HG02610 (cell line): ENCODE data around the gene ATN1.

Experiments
- ATAC-seq: cut with Tn5 transposase; IDR thresholded peaks from one replicate; pipeline ENCODE4 v1.9.1; 2021; ENCODE audit warnings: mild to moderate bottlenecking, moderate library complexity; ENCODE audit not compliant: unreplicated experiment

The ATN1 gene

GRCh38 chr12:6974180-6974579, 46.4 kb downstream of the ATN1 start:
- ATAC-seq: no peak

GRCh38 chr12:6975297-6976032, 47.7 kb downstream of the ATN1 start:
- ATAC-seq: no peak

DNA sequence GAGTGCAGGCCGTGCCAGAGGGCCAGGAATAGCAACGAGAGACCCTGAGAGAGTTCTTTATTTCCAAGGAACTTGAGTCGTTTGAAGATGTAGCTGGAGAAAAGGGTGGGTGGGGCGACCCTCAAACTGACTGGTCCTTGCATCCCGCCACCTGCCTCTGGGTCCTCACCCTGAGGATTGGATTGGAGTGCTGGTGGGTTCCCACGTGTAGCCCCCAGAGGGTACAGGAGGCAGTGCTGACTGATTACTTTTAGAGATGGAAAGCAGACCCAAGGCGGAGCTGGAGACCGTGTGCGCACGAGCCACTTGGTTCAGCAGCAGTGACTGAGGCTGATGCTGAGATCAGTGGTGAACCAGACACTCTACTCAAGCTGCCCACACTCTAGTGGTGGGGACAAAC, 49.9 kb downstream of the ATN1 start:
- no peak for ATAC-seq

GRCh38 chr12:6978188-6978587, 50.4 kb downstream of the ATN1 start:
- ATAC-seq: no peak

- no peak for ATAC-seq
Observed at GRCh38 chr12:6978611-6979011, 50.9 kb downstream of the ATN1 start.

DNA sequence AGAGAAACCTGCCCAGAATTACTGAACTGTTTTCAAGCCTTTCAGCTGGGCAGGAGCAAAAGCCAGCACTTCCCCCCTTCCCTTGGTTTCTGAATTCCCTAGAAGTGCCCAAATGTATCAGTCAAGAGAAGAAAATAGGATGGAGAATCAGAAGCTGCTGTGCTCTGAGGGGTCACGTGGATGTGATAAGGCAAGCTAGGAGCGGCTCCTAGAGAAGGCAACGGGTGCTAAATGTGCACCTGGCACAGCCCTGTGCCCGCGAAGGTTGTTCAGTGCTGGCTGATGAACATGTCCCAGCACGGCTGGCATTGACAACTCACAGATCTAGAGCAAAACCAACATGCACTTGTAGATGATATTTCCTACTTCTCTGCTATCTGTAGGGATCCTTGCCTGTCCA, 51.3 kb downstream of the ATN1 start:
- no peak for ATAC-seq

DNA sequence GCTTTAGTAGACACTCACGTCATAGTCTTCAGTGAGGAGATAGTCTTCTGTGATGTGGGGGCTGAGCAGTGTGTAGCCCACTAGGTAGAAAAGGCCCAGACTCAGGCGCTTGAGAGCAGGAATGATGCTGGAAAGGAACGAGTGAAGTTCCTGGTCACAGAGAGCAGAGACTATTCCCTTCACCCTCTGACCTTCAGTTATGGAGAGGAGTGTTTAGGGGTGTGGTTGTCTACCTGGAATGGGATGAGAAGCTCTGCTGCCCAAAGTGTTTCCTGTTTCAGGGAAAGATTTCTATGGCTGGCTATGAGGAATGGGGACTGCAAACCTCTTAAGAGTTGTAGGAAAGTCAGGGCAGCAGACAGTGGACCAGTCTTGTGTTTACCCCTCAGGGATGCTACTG, 51.7 kb downstream of the ATN1 start:
- no peak for ATAC-seq

GRCh38 chr12:6980075-6980474, 52.3 kb downstream of the ATN1 start:
- ATAC-seq: no peak

DNA sequence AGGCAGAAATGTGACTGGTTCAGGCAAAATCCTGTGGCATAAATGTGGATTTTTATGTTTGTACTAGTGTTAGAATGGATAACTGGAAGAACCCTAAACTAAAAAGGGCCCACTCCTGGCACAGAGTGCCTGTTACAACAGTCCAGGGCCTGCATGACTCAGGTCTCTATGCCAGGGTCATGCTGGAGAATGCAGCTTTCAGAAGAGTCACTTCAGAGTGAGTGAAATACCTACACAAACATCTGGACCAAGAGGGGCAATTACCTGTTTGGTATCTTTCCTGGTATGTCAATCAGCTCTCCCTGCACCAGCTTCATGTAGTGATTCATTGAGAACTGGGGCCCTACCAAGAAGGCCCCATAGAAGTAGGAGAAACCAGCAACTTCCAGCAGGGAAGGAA, 53.0 kb downstream of the ATN1 start:
- no peak for ATAC-seq

DNA sequence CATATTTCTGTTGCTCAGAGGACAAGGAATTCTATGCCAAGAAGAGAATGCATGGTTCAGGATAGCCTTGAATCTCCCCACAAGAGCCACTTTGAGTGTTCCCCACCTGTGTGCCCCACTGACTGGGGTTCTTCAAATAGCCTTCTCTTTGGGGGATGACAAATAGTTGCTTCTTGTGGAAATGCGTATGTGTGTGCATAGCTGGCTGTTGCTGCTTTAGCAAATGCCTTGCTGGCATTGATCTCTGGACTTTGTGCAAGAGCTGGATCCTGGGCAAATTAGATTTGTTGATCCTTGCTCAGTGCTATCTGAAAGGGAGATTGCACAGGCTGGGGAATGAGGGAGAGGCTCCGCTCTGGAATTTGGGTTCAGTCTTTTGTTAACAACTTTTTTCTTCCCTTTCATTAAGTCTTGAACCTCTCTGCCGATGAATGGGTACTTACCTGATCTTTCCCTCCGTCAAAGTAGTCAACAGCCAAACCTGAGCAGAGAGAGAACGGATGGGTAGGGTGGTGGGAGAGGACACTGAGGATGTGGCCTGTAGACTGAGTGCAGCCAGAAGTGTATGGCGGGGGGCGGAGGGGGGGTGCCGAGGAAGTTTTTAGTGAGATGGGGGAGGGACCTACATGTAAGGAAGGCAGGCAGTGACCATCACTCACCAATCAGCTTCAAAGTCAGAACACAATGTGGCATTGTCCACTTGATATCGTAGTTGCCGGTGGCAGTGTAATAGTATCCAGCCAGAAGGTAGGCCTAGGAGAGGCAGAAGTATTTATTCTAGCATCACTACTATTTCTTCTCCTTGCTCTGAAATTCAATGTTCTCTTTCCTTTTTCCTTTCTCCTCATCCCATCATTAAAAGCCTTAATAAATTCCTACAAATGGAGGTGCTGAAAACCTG, 53.6 kb downstream of the ATN1 start:
- ATAC-seq: no peak

DNA sequence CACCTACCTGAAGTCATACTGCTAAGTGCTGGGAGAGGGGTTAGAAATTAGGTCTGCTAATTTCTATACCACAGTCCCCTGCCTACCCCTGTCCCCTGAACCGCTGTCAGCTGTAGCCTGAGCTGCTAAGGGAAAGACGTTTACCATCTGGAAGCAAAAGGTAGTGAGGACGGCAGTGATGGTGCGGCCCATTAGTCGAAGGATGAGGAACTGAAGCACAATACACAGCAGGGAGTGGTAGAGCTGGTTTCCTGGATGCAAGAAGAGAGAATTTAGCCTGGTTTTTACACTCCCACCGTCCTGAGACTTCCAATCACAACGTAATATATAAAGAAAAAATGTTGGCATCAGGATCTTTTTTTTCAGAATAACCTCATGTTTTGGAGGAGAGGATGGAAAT, 54.8 kb downstream of the ATN1 start:
- no peak for ATAC-seq

DNA sequence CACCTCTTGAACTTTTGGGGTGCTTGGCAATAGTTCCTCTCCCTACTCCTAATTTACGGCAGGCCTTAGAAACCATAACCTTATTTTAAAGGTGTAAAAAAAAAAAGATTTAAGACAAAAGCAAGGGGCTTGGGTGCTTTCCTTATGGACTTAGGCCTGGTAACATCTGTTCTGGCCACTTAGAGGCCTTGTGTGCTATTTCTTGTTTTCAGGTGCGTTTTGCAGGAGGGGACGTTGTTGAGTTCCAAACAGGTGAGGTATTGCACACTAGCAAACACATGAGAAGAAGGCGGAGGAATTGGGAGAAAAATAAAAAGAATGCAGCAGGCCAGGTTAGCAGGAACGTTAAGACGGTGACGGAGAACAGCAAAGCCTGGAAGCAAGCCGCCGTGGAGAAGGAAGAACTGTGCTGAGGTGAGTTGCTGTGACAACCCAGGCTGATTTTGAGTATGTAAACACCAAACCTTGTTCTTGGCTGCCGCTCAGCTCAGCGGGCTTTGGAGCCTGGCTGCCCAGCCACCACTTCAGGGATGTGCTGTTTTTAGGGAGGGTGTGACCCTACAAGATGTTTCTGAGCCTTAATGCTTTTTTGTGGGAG, 60.3 kb downstream of the ATN1 start:
- no peak for ATAC-seq
